ENCODE data around the gene DAGLA. TPM values are rescaled to one million over a fixed set of nuclear protein-coding genes. Genes with fewer than 3 reads are reported as not detected.

Gene DAGLA
- total RNA-seq, 4 donors from 2014 or later = 1.5 to 4.9 (median 3.8) TPM

- intact Hi-C loops (cut with DNase I) = no loop called here
Observed at GRCh38 chr11:61752117-61752924, 72.1 kb downstream of the DAGLA start, which contains the start of gene MYRF. TSS of gene MYRF (plus strand) at chr11:61752636. CDS start at chr11:61752745, 109 bp downstream.

GRCh38 chr11:61752925-61753521, 72.8 kb downstream of the DAGLA start:
- TF ChIP-seq POLR2A (IDR thresholded peaks at IDR 0.05; ENCODE audit: low read depth) = no peak
- no peak for TF ChIP-seq CTCF (IDR thresholded peaks at IDR 0.05)
- TF ChIP-seq EP300 (IDR thresholded peaks at IDR 0.05) = no peak
- no peak for TF ChIP-seq POLR2AphosphoS5 (IDR thresholded peaks at IDR 0.05)
- Histone ChIP-seq H3K9me3 (no peaks in the 10 kb centered on the region), H3K27ac (replicated peaks in 1 of 4) (no peak overlapping the region), H3K4me1 (peaks cover 5 to 18% (median 16%) of the 10 kb centered on the region in 4 donors), H3K27me3 (peaks cover 0 to 40% (median 15%) of the 10 kb centered on the region in 4 donors), H3K4me3 (peak overlapping the region; percentile 47 to 66 (median 50)), H3K36me3 (no peaks in the 10 kb centered on the region)
- WGBS = 39% methylated on average over 16 of the region's 17 CpGs
- DNase-seq (ENCODE audit: extremely low spot score) = no peak
- intact Hi-C loops (cut with DNase I) = no loop called here

More at GRCh38 chr11:61752117-61752924, 72.1 kb downstream of the DAGLA start, which contains the start of gene MYRF:
- Histone ChIP-seq H3K4me1 (peaks cover 10 to 25% (median 22%) of the 10 kb centered on the region in 4 donors), H3K27me3 (peaks cover 0 to 40% (median 15%) of the 10 kb centered on the region in 4 donors), H3K36me3 (no peaks in the 10 kb centered on the region), H3K27ac (replicated peaks in 1 of 4) (no peak within 1 kb of the TSS), H3K9me3 (no peaks in the 10 kb centered on the region), H3K4me3 (peak within 1 kb of the TSS; percentile 47 to 66 (median 50))
- WGBS = 0% methylated on average over 12 of the region's 93 CpGs
- TF ChIP-seq EP300 (IDR thresholded peaks at IDR 0.05) (no peak), POLR2A (IDR thresholded peaks at IDR 0.05; ENCODE audit: low read depth) (no peak), POLR2AphosphoS5 (IDR thresholded peaks at IDR 0.05) (no peak), CTCF (IDR thresholded peaks at IDR 0.05) (peak; percentile 31 to 52 (median 48))
- DNase-seq (ENCODE audit: extremely low spot score) = no peak

- Histone ChIP-seq H3K36me3 (no peaks in the 10 kb centered on the region), H3K27ac (replicated peaks in 1 of 4) (no peak overlapping the region), H3K9me3 (no peaks in the 10 kb centered on the region), H3K4me1 (peaks cover 4 to 15% (median 13%) of the 10 kb centered on the region in 4 donors), H3K4me3 (no peak overlapping the region), H3K27me3 (peaks cover 0 to 40% (median 15%) of the 10 kb centered on the region in 4 donors)
- WGBS = 98% methylated on average over 5 of the region's 5 CpGs
- TF ChIP-seq POLR2A (IDR thresholded peaks at IDR 0.05; ENCODE audit: low read depth) (no peak), POLR2AphosphoS5 (IDR thresholded peaks at IDR 0.05) (no peak), EP300 (IDR thresholded peaks at IDR 0.05) (no peak), CTCF (IDR thresholded peaks at IDR 0.05) (no peak)
- DNase-seq (ENCODE audit: extremely low spot score) = no peak
- intact Hi-C loops (cut with DNase I) = no loop called here
Observed at GRCh38 chr11:61753672-61754071, 73.5 kb downstream of the DAGLA start.

GRCh38 chr11:61754534-61755482, 74.6 kb downstream of the DAGLA start:
- TF ChIP-seq CTCF (IDR thresholded peaks at IDR 0.05) = no peak
- no peak for TF ChIP-seq POLR2A (IDR thresholded peaks at IDR 0.05; ENCODE audit: low read depth)
- no peak for TF ChIP-seq POLR2AphosphoS5 (IDR thresholded peaks at IDR 0.05)
- TF ChIP-seq EP300 (IDR thresholded peaks at IDR 0.05) = no peak
- peaks cover 4 to 15% (median 13%) of the 10 kb centered on the region in 4 donors for H3K4me1 ChIP-seq
- H3K9me3 ChIP-seq = no peaks in the 10 kb centered on the region
- intact Hi-C loops (cut with DNase I) = no loop called here
- DNase-seq (ENCODE audit: extremely low spot score) = no peak
- H3K4me3 ChIP-seq = no peak overlapping the region
- no peak overlapping the region for H3K27ac ChIP-seq (replicated peaks in 1 of 4)
- H3K36me3 ChIP-seq = no peaks in the 10 kb centered on the region
- 95% methylated on average over 12 of the region's 31 CpGs for WGBS
- peaks cover 0 to 36% (median 15%) of the 10 kb centered on the region in 4 donors for H3K27me3 ChIP-seq
